Activated naive CD4-positive, alpha-beta T cell treated with Interleukin-2 at 50 U/mL for 16 hours (primary cell): ENCODE data around the gene SLC8A3.

Experiments
- DNase-seq: peaks from one replicate; pipeline ENCODE4 v3.0.0-alpha.2; 2020

The SLC8A3 gene

DNA sequence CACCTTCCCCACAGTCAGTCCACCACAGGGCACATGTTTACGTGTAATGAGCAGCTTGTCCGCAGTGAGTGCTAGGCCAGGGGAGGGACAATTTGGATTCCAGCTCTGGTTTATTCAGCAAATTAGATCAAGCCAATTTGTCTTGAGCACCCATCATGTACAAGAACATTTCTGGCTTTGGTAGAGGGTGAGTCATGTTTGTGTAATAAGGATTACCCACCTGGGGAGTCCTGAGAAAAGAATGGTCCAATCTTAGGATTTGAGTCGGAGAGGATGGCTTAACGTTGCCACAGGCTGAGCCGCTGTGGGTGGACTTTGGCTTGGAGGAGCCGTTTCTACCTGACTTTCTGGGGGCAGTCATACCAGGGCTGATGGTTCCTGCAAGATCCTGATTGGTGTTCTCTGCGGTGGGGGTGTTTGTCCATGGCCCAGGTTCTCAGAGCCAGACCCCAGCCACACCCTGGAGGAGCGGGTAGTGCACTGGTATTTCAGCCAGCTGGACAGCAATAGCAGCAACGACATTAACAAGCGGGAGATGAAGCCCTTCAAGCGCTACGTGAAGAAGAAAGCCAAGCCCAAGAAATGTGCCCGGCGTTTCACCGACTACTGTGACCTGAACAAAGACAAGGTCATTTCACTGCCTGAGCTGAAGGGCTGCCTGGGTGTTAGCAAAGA, 165.8 kb downstream of the SLC8A3 start:
- DNase-seq: no peak

DNA sequence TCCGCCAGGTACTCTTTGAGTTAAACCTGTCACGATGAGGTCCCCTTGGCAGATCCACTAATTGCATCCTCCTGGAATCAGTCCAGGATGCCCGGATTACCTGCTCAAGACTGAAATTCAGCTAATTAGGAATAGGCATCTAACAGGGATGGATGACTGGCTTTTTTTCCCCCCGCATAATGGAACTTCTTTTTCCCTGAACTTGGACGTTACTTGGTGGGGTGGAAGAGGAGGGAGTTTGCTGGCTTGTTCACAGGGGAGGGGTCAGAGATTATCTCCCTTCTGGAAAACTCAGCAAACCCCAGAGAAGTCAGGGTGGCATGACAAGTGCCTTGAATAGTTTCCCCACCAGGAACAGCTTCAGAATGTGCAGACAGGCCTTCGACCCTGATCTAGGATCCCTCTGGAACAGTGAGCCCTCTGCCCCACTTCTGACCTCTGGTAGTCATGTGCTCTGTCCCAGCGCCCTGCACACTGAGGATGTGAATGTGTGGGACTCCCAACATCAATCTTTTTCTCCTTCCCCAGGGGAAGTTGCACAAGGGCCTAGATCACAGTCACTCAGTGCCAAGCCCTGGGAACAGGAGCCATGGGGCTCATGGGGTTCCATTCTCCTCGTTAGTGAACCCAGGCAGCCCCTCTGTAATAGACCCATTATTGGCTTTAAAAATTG, 167.1 kb downstream of the SLC8A3 start:
- DNase-seq: no peak

DNA sequence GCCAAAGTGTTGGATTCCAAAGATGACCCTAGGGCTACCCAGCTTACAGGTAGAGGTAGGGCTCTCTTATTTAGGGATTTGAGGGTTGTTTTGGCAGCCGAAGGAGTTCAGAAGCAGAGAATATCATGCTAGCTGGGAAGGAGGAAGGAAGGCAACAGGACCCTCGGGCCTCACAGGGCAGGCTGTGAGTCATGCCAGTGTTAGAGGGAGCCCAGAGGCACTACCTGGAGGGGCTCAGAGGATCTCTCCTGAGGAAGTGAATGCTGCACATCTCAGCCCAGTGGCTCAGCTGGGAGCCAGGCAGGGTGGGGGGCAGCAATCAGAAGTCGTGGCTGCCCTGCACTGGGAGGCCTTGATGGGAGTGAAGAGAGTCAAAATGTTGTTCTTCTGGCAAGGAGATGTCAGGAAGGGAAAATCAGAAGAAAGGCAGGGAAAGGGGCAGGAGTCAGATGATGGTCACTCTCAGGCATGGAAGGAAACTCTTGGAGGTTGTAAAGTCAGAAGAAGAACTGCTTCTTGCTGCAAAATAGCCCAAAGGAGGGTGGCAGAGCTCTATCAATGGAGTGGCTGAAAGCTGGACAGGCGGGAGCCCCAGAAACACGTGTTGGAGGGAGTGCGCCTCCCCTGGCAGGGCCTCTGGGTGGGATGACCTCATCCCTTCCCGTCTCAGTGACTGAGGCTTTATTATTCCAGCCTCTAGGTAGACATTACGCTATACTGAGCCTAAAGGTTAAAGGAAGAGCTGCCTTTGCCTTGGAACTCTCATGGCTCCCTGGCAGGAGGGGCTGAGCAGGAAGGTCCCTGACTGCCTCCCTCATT, 168.2 kb downstream of the SLC8A3 start:
- no peak for DNase-seq

DNA sequence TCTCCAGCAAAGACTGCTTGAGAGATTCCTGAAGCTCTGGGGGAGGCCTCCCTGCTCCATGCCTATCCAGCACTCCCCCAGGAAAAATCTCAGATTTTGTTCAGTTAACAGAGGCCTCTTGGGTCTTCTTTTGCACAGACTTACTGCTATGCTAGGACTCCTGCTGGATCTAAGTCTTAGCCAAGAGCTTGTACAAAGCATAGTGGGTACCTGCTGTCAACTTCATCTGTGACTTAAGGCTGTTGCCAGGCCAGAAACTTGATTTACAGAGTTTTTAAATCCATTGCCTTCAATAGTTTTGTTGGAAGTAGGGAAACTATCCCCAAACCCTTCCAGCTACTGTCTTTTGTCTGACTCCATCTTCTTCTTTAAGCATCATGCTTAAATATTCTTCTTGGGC, 169.1 kb downstream of the SLC8A3 start:
- no peak for DNase-seq

DNA sequence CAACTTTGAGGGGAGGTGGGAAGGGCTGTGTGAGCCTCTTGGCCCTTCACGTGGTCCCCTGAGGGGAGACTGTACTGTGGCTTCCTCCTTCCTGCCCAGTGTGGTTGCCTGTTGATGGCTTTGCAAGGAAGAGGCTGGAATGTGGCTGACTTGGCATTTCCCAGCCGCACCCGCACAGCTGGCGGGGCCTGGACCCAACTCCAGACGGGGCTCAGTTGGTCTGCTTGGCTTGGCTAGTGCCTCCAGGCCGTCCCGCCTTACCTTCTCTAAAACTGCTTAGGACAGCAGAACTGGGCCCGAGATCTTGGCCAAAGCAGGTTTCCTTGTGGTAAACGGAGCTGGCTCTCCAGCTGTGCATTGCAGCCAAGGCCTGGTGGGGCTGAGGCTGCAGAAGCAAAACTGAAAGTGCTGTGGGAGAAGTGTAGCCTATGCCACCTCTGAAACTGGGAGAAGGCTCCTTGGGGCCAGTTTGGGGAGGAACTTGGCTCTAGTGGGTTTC, 170.0 kb downstream of the SLC8A3 start:
- no peak for DNase-seq

DNA sequence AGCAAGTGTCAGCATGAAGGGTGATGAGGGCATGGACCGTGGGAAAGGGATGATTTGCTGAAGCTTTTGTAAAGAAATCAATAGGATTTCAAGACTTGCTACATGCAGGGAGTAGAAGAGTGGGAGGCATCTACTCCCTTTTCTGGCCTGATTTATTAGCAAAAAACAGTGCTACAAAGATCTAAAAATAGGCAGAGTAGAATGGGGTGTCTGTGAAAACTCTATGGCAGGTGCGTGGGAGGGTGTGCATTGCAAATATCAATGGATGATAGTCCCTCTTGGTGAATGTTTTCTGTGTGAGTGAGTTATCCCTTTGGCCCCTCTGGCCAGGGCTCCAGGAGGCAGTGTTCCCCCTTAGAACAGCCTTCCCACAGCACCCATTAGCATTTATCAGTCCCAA, 170.5 kb downstream of the SLC8A3 start:
- no peak for DNase-seq

DNA sequence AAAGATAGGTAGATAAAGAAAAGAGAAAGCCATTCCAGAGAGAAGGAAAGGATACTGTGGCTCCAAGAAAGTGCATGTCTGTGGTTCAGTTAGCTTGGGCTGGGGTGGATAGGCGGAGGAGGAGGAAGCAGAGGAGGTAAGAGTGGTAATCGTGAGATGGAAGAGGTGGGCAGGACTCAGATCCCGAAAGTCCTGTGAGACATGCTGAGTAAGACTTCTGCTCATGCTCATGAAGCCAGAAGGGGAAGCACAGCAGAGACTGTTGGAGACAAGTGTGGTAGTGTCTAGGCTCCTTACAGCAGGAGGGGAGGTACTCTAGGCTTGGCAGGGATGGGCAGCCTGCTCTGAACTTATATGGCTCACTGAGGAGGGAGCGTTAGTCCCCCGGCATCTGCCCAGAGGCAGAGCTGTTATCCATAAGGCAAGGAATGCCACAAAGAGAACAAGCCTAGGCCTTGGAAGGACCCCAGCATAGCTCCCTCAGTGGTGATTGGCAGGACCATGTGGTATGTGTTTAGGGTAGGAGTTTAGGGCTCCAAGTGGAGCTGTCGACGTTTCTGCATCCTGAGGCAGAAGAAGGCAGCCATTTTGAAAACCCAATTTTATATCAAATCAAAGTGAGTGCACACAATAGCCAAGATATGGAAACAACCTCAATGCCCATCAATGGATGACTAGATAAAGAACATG, 174.2 kb downstream of the SLC8A3 start:
- DNase-seq: no peak

DNA sequence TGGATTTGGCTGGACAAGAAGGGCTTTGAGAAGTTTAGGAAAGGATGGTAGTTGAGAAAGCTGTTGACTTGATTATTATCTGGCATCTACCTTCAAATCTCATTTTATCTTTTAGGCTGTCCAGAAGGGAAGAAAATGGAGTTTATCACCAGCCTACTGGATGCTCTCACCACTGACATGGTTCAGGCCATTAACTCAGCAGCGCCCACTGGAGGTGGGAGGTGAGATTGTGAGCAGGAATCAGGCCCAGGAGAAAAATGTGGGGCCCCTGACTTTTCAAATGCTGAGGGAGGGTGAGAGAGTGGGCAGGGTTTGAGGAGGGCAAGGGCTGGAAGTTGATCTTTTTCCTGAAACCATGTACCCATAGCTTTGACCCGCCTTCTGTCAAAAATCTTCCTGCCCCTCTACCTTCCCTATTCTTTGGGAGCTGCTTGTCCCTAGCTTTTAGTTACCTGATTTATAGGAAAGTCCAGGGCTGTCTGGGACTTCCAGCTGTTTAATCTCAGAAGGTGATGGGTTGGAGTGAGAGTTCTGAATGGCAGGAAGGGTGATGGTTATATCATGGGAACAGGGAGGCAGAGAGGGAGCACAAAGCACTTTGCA, 175.4 kb downstream of the SLC8A3 start:
- no peak for DNase-seq

DNA sequence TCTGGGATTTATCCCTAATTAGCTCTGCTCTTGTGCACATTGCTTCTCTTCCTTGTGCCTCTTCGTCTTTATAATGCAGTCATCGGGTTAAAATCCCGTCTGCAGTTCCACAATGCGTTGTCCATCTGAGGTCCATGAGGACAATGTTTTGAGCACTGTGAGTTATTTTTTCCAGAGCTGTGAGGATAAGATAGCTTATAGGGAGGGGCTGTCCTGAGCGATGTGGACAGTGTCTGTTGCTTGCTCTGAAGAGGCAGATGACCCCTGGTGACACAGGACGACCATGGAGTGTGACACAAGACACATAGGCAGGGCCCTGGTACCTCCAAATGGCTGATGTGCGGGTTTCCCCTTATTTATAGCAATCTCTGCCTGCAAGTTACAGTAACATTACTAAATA, 177.0 kb downstream of the SLC8A3 start:
- no peak for DNase-seq

DNA sequence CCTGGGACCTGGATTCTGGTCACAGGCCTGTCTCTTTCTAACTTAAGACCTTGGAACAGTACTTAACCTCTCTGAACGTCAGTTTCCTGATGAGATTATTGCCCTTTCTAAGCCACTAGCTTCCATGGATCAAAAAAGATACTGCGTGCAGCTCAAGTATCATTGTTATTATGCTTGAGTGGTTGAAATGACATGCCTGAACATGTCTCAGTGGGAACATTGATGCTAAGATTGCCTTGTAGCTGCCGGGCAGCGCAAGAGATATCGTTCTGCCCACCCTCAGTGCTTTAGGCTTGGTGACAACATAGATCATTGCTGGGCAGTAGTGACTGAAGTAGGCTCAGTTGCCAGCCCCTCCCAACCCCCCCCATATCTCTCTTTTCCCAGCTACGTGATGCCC, 177.7 kb downstream of the SLC8A3 start:
- DNase-seq: no peak

DNA sequence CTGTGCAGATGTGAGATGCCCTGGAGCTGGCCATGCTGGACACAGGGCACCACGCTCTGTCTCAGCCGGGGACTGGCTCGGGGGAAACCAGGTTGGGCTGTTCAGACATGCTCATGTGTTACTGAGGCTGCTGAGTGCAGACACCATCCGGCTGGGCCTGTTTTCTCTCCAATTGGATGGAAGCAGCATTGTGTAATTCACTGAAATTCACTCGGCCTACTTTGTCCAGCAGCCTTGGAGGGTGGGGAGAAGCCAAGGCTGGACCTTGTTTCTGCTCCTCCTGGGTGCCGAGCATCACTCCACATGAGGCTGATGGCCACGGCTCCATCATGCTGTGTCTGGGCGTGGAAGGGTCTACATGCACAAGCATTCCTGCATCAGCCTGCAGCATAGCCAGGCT, 178.8 kb downstream of the SLC8A3 start:
- DNase-seq: no peak

DNA sequence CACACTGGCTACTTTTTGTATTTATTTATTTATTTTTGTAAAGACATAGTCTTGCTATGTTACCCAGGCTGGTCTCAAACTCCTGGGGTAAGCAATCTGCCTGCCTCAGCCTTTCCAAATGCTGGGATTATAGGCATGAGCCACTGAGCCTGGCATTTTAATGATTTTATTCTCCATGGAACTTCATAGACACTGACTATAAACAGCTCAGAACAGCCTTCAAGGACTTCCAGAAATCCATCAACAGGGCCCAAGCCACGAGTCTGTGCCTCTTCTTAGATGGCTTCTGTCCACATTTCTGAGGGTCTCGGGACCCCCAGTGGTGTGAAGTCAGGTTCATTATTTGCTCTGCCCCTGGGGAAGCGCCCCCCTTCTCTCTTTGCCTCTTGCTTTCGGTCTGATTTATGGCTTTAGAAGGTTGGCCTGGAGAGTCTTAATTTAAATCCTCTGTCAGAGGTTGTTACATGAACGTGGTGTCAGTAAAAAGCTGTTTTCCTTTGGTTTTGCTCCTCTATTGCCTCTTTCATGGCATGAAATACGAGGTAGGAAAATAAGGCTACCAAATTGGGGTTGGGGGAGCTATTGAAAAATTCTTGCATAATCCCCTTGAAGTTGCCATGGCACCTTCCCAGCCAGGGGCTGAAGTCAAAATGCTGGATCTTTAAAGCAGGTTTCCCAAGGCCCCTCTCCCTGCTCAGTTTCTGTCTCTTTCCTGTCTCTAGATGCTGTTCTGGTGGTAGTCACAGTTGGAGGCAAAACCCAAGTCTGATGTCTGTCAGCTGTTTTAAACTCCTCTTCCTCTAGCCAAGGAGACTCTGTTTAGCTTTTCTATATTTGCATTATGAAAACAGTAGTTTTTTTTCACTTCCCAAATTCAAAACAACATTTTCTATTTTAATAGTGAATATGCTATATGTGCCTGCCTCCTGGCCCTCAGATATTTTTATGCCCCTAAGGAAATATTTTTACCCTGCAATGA, 180.2 kb downstream of the SLC8A3 start:
- DNase-seq: no peak

DNA sequence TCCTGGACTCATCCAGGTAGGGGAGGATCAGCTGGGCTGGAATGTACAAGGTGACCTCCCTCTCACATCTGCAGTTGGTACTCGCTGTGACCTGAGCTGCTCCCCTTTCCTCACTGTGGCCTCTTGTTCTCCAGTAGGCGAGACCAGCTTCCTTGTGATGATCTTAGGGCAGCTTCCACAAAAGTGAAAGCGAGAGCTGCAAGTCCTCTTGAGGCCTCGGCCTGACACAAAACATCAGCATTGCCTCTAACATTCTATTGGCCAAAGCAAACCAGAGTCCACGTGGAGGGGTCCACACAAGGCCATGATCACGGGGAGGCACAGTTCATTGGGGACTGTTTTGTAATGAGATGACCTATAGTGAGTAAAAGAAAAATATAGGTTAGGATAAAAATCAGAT, 182.1 kb downstream of the SLC8A3 start:
- DNase-seq: no peak

DNA sequence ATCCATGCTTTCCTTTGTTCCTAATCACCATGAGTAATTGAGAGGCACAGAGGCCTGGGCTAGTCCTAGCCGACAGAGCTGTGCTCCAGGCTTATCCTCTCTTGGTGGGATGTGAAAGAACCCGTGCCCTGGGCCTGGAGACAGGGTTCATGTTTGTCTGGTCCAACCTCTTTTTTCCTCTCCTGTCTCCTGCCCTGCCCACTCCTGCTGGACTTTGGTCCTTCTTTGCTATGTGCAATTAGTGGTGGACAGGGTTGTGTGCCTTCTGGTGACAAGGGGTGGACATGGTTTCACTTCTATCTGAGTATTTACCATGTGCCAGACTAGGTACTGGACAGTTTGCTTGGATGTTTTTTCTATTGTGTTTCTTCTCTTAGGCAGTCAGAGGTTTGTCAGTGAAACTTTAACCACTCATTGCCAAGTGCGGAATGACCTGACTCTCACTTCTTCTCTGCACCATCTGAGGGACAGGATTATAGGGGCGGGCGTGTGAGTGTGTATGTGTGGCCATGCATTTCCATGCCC, 183.4 kb downstream of the SLC8A3 start:
- no peak for DNase-seq

DNA sequence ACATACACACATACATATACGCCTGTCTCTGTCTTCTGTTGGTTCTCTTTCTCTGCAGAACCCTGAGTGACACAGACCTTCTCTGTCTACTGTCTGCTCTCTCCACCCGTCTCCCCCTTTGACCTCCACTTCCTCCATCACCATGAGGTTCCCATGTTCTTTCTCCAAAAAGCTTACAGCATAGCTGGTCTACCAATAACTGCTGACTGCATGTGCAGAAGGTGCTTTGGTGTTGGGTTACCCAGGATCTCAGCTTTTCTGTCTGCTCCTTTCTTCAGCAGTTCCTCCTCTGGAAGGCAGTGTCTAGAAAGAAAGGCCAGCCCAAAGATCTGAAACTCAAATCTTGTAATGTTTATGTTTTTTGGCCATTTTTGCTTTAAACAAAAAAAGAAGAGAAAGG, 184.0 kb downstream of the SLC8A3 start:
- no peak for DNase-seq

DNA sequence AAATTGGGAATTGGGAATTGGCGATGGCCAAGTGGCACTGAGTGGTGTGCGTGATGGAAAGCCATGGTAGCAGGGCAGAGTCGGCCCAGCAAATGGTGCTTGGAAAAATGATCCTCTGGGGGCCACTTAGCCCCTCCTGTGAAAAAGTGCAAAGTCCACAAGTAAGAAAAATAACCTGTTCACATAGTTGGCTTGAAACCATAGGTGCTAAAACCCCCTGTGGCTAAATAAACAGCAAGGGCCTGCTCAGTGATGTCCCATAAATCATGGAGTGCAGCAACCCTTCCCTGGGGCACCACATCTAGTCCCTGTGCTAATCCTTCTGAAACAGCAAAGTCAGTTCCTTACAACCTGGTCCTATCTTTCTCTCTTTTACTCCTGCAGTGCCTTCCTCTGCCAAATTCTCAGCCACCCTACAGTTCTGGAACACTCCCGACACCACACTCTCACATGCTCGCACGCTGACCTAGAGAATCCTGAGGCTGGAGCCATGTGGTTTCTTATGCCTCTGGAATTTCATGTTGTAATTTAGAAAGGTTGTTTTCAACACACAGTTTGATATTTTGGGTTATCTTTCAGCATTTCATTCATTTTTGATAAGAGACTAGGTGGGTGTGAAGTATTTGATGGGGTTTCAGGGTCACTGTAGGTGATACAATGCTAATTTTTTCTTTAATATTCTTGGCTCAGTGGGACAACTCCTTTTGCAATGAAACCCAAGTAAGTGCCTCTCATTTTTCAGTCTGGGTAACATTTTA, 186.0 kb downstream of the SLC8A3 start:
- DNase-seq: no peak

DNA sequence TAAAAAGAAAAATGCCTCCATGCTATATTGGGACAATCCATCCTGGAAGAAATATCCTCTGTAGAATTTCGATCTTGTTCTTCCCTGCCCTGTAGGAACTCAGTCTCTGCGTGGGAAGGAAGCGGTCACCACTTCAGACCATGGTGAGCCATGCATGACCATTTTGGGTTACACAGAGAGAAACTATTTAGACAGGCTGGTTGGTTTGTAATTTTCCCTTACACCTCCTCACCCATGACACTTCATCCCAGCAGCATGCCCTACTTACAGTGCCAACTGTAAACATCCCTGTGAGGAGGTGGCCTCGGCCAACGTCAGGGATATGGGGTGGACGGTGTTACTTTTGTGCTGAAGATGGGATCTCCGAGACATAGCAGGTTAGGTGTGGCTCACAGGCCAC, 188.2 kb downstream of the SLC8A3 start:
- no peak for DNase-seq

DNA sequence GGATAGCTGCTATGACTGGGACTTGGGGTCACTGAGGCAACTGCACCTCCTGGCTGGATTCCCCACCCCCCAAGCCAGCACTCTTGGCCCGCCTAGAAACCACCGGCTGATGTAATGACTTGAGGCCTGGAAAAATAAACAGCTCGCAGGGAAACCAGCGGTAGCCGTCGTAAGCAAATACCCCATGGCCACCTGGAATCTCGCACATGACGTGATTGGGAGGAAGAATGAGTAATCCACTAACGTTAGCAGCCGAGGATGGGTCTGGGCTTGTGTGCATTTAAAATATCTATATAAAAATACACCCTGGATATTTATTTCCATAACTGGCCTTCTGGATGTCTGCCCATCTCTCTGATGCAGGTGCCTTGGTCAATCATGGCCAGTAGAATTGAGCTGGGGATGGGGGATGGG, 189.5 kb downstream of the SLC8A3 start:
- DNase-seq: no peak

DNA sequence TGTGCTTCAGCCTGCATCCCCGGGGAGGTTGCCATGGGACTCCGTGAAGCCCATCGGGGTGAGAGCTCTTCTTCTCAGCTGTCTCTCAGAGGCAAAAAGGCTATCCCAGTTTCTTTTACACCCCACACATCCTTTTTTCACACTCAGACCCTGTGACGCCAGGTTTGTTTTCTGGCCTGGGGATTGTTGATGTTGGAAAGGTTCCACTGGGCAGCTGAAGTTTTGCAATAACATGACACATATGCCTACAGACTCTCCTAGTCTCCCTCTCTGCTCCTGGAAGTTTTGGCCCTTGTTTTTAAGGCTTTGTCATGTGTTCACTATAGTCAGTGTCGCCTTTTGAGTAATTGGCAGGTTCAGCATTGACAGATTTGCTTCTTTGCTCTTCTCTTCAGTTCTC, 190.9 kb downstream of the SLC8A3 start:
- no peak for DNase-seq

DNA sequence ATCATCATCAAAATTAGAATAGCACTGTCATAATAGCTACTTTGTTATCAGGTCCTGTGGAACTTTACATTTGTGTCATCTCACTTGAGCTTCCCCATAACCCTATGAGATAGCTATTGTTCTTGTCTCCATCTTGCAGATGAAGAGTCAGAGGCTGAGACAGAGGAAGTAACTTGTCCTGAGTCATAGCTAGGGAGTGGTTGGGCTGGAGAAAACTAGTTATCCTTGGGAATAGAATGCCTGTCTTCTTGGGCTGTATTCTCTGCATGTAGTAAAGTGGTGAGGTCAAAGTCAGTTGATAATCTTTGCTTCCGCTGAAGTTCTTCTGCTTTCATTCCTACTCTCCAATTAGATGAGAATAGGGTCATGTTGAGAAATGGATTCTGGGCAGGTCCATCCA, 192.5 kb downstream of the SLC8A3 start:
- DNase-seq: no peak
